CD4-positive, alpha-beta T cell treated with Interleukin-10 for 1 hour (primary cell): ENCODE measurements around the gene CST8.

Experiments
- DNase-seq: peaks from one replicate; pipeline ENCODE4 v3.0.0-alpha.2; 2020

The CST8 gene

GRCh38 chr20:23476015-23476754 lies 14.7 kb upstream of the CST8 start:
- DNase-seq, result no peak

DNA sequence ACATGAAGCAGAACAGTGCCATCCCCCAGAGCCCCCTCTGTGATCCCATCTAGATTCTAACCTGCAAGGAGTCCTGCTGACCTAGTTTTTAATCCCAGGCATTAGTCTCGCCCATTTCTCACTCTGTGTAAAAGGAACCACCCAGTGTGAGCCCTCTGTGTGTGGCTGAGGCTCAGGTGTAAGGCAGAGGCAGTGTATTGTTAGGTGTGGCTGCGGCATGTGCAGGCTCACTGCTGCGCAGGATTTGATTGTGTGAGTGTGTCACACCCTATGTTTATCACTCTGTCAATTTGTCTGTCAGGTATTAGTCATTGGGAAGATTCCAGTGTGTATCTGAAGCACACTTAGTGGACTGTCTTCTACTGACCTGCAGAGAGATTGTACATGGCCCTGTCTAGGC lies 13.7 kb upstream of the CST8 start:
- no peak for DNase-seq

DNA sequence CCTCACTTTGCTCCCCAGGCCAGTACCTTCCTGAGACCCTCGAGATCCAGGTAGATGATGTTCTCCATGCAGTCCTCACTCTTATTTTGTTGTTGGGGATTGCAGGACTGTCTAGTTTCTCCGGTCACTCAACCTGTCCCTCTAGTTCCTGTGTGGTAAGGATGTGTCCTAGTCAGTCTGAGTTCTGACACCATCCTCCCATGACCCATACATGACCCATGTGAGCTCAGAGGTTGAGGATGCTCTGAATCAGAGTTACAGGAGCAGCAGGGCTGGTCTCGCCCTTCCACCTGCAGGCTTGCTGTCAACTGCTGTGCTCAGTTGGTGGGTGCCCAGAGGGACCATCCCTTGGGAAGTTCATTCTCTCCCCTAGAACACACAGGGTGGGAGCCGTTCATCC lies 11.9 kb upstream of the CST8 start:
- no peak for DNase-seq

DNA sequence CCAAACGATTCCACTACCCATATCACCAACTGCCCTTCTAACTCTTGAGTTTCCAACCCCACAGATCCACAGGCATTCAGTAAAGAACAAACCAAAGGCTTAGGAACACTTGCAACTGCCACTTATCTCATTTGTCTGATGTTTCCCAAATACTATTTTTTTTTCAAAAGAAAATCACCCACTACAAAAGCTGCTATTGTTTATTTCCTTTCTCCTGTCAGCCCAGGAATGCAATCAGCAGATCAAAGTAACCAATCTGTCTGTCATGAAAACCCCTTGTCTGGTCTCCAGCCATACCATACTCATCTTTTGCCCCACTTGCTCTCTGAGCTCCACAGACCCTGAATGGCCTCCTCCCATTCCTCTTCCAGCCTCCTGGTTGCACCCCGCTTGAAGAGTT lies 8.8 kb upstream of the CST8 start:
- DNase-seq, result no peak

DNA sequence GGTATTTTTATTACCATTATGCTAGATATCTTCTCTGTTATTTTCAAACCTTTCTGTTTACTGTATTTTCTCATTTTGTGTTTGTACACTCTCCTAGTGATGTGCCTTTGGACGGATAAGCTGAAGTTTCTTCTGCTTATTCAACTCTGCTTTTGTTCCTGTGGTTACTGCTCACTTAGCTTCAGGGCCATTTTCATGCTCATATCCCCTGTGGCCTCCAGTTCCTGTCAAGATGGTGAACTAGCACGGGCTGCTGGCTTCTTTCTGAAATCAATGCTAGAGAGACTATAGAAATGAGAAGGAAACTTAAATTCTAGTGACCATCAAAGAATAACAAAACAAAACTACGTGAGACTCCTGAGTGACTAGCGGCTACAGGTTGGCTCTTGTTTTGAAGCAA lies 6.8 kb upstream of the CST8 start:
- no peak for DNase-seq

DNA sequence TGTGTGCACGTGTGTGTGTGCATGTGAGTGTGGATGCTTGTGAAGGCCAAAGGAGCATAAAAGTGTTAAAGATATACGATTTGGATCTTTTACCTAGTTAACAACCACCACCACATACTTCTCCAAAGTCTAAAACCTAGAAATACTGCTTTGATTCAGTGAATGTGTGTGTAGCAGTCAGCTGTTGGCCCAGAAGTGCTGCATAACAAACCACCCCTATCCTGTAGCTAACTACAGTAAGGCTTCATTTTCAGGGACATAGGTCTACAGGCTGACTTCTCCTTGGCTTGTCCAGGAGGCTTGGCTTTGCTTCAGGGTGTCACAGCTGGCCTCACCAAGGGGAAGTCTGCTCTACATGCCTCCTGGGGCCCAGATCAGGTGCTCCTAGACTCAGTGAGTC lies 2.4 kb upstream of the CST8 start:
- DNase-seq, result no peak

GRCh38 chr20:23488996-23489395 lies 1.9 kb upstream of the CST8 start:
- DNase-seq, result no peak

- DNase-seq, result no peak
These were observed 1.4 kb downstream of the CST8 start for GRCh38 chr20:23492292-23492691.

DNA sequence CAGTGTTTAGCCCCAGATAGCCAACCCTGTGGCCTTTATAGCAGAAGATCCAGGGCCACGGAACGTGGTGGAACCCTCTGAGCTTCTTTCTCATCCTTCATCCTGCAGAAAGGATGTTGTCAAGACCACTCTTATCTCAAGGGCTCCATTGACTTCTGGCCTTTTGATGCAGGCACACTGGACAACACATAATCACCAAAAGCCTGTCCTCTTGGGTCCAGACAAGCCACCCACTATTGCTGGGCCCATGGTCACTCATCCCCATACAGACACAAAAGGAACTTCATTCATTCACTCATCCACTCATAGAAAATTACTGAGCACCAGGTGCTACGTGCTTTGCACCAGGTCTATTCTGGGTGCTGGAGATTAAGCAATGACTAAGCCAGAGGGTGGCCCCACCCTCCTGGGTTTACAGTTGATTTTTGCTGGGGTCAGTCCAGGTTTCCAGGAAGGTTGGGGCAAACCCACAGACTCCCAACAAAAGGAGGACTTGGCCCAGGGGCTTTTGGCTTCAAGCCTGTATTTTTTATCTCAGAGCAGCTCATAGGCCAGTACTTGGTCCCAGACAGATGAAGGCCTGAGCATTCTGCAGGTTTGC lies 2.4 kb downstream of the CST8 start:
- DNase-seq, result no peak

DNA sequence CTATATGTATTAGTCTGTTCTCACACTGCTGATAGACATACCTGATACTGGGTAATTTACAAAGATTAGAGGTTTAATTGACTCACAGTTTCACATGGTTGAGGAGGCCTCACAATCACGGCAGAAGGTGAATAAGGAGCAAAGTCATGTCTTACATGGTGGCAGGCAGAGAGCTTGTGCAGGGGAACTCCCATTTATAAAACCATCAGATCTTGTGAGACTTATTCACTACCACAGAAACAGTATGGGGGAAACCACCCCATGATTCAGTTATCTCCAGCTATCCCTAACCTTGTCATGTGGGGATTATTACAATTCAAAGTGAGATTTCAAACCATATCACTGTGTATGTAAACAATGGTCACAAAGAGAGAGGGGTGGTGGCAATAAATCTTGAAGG lies 6.6 kb downstream of the CST8 start:
- DNase-seq, result no peak

- DNase-seq, result no peak
These were observed 11.0 kb downstream of the CST8 start for GRCh38 chr20:23501926-23502325.

- no peak for DNase-seq
These were observed 12.7 kb downstream of the CST8 start for GRCh38 chr20:23503649-23504048.

DNA sequence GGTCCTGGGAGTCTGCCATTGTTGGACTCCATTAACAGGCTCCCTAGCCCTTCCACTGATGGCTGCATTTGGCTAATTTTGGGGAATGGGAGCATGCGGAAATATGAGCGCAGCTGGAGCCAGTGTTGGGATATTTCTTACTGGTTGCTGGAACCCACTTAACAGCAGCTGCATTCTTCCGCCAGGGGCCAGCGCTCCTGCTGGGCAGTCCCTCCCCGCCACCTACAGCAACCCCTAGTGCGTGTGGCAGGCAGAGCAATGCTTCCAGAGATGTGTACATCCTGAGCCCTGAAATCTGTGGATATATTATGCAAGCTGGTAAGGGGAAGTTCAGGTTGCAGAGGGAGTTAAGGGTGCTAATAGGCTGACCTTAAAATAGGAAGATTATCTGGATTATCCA lies 16.4 kb downstream of the CST8 start:
- no peak for DNase-seq

GRCh38 chr20:23508449-23509229 lies 17.7 kb downstream of the CST8 start:
- DNase-seq, result no peak

GRCh38 chr20:23509247-23509913 lies 18.5 kb downstream of the CST8 start:
- no peak for DNase-seq

GRCh38 chr20:23510000-23510590 lies 19.2 kb downstream of the CST8 start:
- no peak for DNase-seq

- DNase-seq, result no peak
These were observed 22.2 kb downstream of the CST8 start for GRCh38 chr20:23513164-23513563.

DNA sequence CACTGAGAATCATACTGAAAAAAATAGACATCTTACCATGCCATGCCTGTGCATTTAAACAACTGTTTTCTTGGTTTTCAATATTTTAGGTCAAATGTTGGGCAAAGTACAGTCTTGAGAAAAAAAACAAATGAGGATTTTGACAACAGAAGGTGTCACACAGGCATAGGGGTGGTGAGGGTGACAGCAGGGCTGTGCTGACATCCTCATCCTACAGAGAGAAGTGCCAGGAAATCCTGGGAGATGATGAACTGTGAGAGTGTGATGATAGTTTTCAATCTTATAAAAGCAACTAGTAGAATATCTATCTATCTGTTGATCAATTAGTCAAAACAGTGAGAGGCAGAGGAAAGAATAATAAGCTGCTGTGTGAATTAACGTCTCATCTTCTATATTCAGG lies 23.9 kb downstream of the CST8 start:
- DNase-seq, result no peak

DNA sequence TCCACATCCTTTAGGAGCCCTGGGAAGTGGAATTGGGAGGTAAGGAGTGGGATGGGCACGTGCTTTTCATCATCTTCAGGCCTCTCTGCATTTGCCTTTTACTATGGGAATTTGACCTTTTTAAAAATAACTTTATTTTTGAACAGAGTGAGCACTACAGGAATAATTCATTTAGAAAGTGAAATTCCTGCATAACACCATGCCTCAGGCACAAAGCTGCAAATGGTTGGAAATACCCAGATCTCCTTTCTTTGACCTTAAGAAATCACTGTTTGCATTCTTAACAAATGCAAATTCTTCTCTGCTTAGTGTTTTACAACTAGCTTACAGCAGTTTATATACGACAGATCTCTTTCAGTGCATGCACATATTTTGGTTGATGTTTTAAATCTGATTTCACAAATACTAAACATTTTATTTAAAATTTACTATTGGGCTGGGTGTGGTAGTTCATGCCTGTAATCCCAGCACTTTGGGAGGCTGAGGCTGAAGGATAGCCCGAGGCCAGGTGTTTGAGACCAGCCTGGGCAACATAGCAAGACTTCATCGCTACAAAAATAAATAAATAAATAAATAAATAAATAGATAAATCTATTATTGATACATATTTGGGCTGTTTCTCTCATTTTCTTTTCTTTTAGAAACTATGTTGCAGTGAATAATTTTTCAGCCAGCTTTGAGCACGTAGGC lies 24.5 kb downstream of the CST8 start:
- no peak for DNase-seq

DNA sequence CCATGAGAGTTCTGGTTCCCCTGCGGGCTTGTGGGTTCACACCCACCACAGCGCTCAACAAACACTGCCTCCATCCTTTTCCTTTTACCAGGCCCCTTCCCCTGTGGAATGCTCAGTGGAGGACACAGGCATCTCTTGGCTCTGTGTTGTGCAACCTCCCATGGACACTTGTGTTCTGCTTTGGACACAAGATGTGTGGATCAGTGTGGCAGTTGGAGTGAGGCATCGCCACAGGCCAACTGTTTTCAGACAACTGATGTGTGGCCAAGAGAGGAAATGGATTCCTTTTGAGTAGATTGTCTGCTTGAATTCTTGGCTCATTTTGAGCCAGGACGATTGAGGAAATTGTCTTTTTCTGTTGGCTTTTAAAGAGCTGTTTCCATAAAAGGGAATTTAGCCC lies 26.8 kb downstream of the CST8 start:
- DNase-seq, result no peak

- no peak for DNase-seq
These were observed 28.6 kb downstream of the CST8 start for GRCh38 chr20:23519556-23519955.

- no peak for DNase-seq
These were observed 29.3 kb downstream of the CST8 start for GRCh38 chr20:23520185-23520584.

GRCh38 chr20:23524146-23524545 lies 33.2 kb downstream of the CST8 start:
- DNase-seq, result no peak
